ENCODE data around the gene EIF4G3.

Gene EIF4G3

GRCh38 chr1:20998826-20999225 is 177.9 kb downstream of the EIF4G3 start:
- no peak for TF ChIP-seq SIN3A (IDR thresholded peaks at IDR 0.05; ENCODE audit: borderline replicate concordance, insufficient read depth, low read length)
- TF ChIP-seq REST (IDR thresholded peaks at IDR 0.05; ENCODE audit: insufficient read depth in 1 of 2, low read depth in 2 of 2, low read length in 2 of 2), result no peak
- no peak for TF ChIP-seq FOXP2 (optimal IDR thresholded peaks at IDR 0.05; ENCODE audit: borderline replicate concordance, extremely low read depth, extremely low read length, insufficient read depth)
- no peak for TF ChIP-seq TAF1 (IDR thresholded peaks at IDR 0.05; ENCODE audit: borderline replicate concordance, insufficient read depth, low read length)
- TF ChIP-seq POLR2AphosphoS5 (IDR thresholded peaks at IDR 0.05; ENCODE audit: low read depth, low read length), result no peak

DNA sequence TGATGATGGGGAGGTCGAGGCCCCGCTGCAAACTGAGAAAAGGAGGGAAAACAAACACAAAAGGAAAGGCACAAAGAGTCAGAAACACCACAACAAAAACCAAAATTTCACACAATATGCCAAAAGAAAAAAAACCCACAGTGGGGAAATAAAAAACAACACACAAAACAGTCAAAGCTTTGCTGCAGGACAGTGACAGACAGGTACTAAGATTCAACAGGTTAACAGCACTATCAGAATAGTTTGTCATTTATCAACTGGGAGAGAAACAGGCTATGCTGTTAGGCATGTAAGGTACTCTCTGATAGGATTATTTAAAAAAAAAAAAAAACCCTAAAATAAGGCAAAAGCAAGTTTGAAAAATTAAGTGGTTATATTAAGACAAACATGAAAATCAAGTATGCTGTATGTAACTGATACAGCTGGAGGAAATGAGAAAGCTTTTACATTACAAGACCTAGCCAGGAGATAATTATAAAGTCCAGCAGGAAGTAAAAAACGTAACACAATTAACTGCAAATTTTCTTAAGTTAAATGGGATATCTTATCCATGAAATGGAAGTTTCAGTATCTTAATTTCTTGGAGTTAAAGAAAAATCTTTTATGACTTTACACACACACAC is 179.0 kb downstream of the EIF4G3 start:
- TF ChIP-seq TAF1 (IDR thresholded peaks at IDR 0.05; ENCODE audit: borderline replicate concordance, insufficient read depth, low read length) (no peak), REST (IDR thresholded peaks at IDR 0.05; ENCODE audit: insufficient read depth in 1 of 2, low read depth in 2 of 2, low read length in 2 of 2) (no peak), POLR2AphosphoS5 (IDR thresholded peaks at IDR 0.05; ENCODE audit: low read depth, low read length) (no peak), FOXP2 (optimal IDR thresholded peaks at IDR 0.05; ENCODE audit: borderline replicate concordance, extremely low read depth, extremely low read length, insufficient read depth) (no peak), SIN3A (IDR thresholded peaks at IDR 0.05; ENCODE audit: borderline replicate concordance, insufficient read depth, low read length) (no peak)

DNA sequence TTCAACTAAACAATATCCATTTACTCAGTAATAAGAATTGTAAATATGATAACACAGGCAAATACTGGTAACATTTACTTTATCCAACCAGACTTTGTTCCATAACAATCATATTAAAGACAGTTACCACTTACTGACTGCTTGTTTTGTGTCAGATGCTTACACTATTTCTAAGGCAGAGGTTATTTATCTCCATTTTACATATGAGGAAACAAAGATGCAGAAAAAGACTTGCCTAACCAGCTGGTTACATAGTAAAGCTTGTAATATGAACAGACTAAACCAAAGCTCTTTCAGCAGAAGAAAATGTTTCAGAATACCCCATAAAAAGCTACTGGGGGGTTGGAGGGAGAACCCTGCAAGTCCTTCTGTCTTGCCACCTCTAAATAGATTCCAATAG is 180.1 kb downstream of the EIF4G3 start:
- no peak for TF ChIP-seq TAF1 (IDR thresholded peaks at IDR 0.05; ENCODE audit: borderline replicate concordance, insufficient read depth, low read length)

DNA sequence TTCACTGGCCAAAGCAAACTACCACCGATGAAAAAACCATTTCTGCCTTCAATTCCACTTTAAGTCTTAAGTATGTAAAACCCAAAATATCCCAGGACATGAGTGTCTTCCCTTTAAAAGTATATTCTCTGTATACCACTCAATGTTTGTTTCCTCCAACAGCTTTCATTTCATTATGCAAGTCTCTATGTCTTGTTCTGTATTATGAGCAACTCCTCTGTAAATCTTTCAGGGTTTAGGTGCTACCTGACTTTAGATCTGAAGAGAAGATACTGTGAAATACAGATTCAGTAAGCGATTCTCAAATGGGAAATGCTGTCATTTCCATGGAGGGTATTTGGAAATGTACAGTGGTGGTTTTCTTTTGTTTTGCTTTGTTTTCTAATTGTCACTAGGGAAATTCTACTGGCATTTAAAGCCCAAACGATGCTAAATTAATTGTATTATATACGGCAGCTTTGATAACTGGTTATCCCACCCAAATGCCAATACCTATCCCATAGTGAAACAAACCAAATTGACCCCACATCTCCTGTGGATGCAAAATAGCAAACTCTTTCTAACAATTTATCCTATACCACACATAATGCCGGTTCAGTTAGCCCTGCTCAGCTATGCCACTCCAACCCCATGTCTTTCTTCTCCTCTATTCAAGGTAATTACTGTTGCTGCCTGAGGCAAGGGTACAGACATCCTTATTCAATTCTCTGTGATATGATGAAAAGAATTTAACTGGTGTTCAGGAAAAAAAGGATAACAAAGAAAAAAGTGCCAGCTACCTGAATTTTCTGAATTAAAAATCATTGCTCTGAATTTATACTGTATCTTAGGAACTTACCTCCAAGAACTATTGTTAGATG is 182.8 kb downstream of the EIF4G3 start:
- TF ChIP-seq SIN3A (IDR thresholded peaks at IDR 0.05; ENCODE audit: borderline replicate concordance, insufficient read depth, low read length) (no peak), TAF1 (IDR thresholded peaks at IDR 0.05; ENCODE audit: borderline replicate concordance, insufficient read depth, low read length) (no peak), FOXP2 (optimal IDR thresholded peaks at IDR 0.05; ENCODE audit: borderline replicate concordance, extremely low read depth, extremely low read length, insufficient read depth) (no peak), REST (IDR thresholded peaks at IDR 0.05; ENCODE audit: insufficient read depth in 1 of 2, low read depth in 2 of 2, low read length in 2 of 2) (no peak), POLR2AphosphoS5 (IDR thresholded peaks at IDR 0.05; ENCODE audit: low read depth, low read length) (no peak)

DNA sequence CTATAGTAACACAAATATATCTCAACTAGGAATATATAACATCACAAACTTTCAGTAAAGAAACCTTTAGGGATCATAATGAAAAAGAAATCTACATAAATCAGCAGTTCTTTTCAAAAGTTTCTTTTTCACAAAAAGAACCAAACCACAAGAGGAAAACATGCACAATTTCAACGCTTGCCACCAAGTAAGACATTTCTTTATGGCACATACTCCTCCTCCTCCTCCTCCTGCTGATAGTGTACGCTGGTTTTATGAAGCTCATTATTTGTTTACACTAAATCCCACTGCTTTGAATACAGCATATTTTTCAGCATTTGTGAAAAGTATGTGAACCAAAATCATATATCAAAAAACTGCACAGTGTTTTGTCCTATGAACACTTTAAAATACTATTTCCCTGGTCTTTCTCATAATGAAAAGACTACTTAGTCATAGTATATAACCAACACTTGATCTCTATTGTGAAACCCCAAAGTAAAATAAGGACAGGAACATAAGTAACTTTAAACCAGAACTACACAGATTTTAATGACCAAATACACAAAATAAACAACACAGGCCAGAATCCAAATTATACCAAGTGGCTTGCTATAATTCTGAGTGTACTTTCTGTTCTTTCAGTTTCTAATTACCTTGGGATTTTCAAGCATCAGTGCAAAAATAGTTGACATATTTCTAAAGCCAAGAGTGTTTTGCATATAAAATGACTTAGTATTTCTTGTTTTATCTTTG is 184.2 kb downstream of the EIF4G3 start:
- TF ChIP-seq REST (IDR thresholded peaks at IDR 0.05; ENCODE audit: insufficient read depth in 1 of 2, low read depth in 2 of 2, low read length in 2 of 2) (no peak), FOXP2 (optimal IDR thresholded peaks at IDR 0.05; ENCODE audit: borderline replicate concordance, extremely low read depth, extremely low read length, insufficient read depth) (no peak), TAF1 (IDR thresholded peaks at IDR 0.05; ENCODE audit: borderline replicate concordance, insufficient read depth, low read length) (no peak), POLR2AphosphoS5 (IDR thresholded peaks at IDR 0.05; ENCODE audit: low read depth, low read length) (no peak), SIN3A (IDR thresholded peaks at IDR 0.05; ENCODE audit: borderline replicate concordance, insufficient read depth, low read length) (no peak)
